H1 (cell line): Measurements from ENCODE around the gene UFD1. TPM values are rescaled to one million over a fixed set of nuclear protein-coding genes. Genes with fewer than 3 reads are reported as not detected.

ENCODE experiments used
- ASH2L ChIP-seq: fragments of 200-600, 300-600 bp; sonication (generic); IDR thresholded peaks from one replicate; pipeline ENCODE4 v1.7.1; 2017; ENCODE audit warnings: low read length
- ATF3 ChIP-seq: IDR thresholded peaks from 2 replicates; pipeline ENCODE4 v1.6.1; 2011; ENCODE audit warnings: low read depth, mild to moderate bottlenecking, low read length; ENCODE audit not compliant: insufficient read depth
- CHD7 ChIP-seq: fragments of 300-600 bp; sonication (generic); IDR thresholded peaks from 2 replicates; pipeline ENCODE4 v1.7.1; 2012; ENCODE audit warnings: low read length, moderate library complexity, mild to moderate bottlenecking, inconsistent platforms; ENCODE audit not compliant: insufficient replicate concordance
- CTBP2 ChIP-seq: IDR thresholded peaks from 2 replicates; pipeline ENCODE4 v1.7.0; 2011; ENCODE audit warnings: borderline replicate concordance, mild to moderate bottlenecking, moderate library complexity, mixed read lengths, low read length; ENCODE audit not compliant: insufficient read depth, insufficient read length
- E2F6 ChIP-seq: IDR thresholded peaks from 2 replicates; pipeline ENCODE4 v1.6.1; 2012; ENCODE audit warnings: inconsistent platforms
- EZH2 ChIP-seq: fragments of 200-600 bp; sonication (generic); IDR thresholded peaks from 2 replicates; pipeline ENCODE4 v1.7.1; 2012; ENCODE audit warnings: low read depth, mild to moderate bottlenecking, moderate library complexity, low read length, inconsistent platforms; ENCODE audit not compliant: severe bottlenecking
- MAFK ChIP-seq: IDR thresholded peaks from 2 replicates; pipeline ENCODE4 v1.6.1; 2012; ENCODE audit warnings: low read depth, mild to moderate bottlenecking, improper control_type of control experiment, low read length
- POU5F1 ChIP-seq: IDR thresholded peaks from 2 replicates; pipeline ENCODE4 v1.6.1; 2011; ENCODE audit warnings: low read depth, mild to moderate bottlenecking, low read length, moderate library complexity
- SP1 ChIP-seq: IDR thresholded peaks from 2 replicates; pipeline ENCODE4 v1.6.1; 2011; ENCODE audit warnings: low read depth, low read length
- SP4 ChIP-seq: IDR thresholded peaks from 2 replicates; pipeline ENCODE4 v1.6.1; 2012; ENCODE audit warnings: low read length, inconsistent platforms
- ZNF274 ChIP-seq: IDR thresholded peaks from 2 replicates; pipeline ENCODE4 v1.7.0; 2012; ENCODE audit warnings: low read length, borderline replicate concordance; ENCODE audit errors: extremely low read depth
- polyA plus RNA-seq, 7 experiments: library from polyadenylated mRNA; depleted of rRNA in 3 of 7; stranded (reverse) in 5 of 7; unstranded in 2 of 7; fragments of >200 nt in 5 of 7; fragments of 200-250 nt in 2 of 7; gene quantifications; 1 replicate in 5 of 7; 2 replicates in 1 of 7; 4 replicates in 1 of 7; pipeline versions ENCODE4 v1.2.1 to v1.2.3, GENCODE V29; 2011 to 2013; ENCODE audit warnings: missing spikeins in 2 of 7, mixed read lengths in 2 of 7
- total RNA-seq: library from RNA; stranded (reverse); fragmentation: NEBNext Ultra II Directional; extraction: Animal tissue kit (Norgen Biotek cat#: 25700); gene quantifications from 2 replicates; pipeline ENCODE4 v1.2.1, GENCODE V29; 2021

UFD1 gene
- total and polyA plus RNA-seq, 2 of the 8 experiments (the other 6 are each of a cell fraction or from before 2014, with no cell fraction given) = 74.6 to 116 TPM

GRCh38 chr22:19419086-19419463, 59.9 kb downstream of the UFD1 start (continued):
- no peak for TF ChIP-seq CHD7
- TF ChIP-seq MAFK = no peak
- no peak for TF ChIP-seq CTBP2
- TF ChIP-seq SP4 = no peak
- TF ChIP-seq EZH2 = no peak
- TF ChIP-seq E2F6 = no peak
- no peak for TF ChIP-seq ASH2L
- TF ChIP-seq POU5F1 = no peak
- TF ChIP-seq ATF3 = no peak
- TF ChIP-seq ZNF274 = no peak
- no peak for TF ChIP-seq SP1
